DOHH2 (cell line): Measurements from ENCODE around the gene RAMP1.

Experiments used
- H3F3A ChIP-seq: fragments of 200-600 bp; sonication (generic), shearing (Covaris generic); 2 replicates; pipeline ENCODE4 v1.6.0; 2016; ENCODE audit warnings: antibody characterized with exemption, mild to moderate bottlenecking; ENCODE audit not compliant: control insufficient read depth, insufficient read depth
- H3K27ac ChIP-seq: fragments of 200-600 bp; sonication (generic); 2 replicates; pipeline ENCODE4 v1.5.1; 2014; ENCODE audit warnings: low read depth, mild to moderate bottlenecking, low read length, moderate library complexity
- H3K27me3 ChIP-seq: fragments of 200-600 bp; sonication (generic); 2 replicates; pipeline ENCODE4 v1.6.1; 2014; ENCODE audit warnings: mild to moderate bottlenecking, low read length, mixed read lengths; ENCODE audit not compliant: control insufficient read depth
- H3K36me3 ChIP-seq: fragments of 200-600 bp; sonication (generic); 2 replicates; pipeline ENCODE4 v1.6.1; 2014; ENCODE audit warnings: mild to moderate bottlenecking, low read length, moderate library complexity, mixed read lengths; ENCODE audit not compliant: control insufficient read depth
- H3K4me1 ChIP-seq: fragments of 200-600 bp; sonication (generic); 2 replicates; pipeline ENCODE4 v1.6.1; 2014; ENCODE audit warnings: mild to moderate bottlenecking, low read length, mixed read lengths; ENCODE audit not compliant: control insufficient read depth
- H3K4me2 ChIP-seq: fragments of 200-600 bp; sonication (generic); 2 replicates; pipeline ENCODE4 v1.6.0; 2014; ENCODE audit warnings: mild to moderate bottlenecking, low read length, moderate library complexity
- H3K4me3 ChIP-seq: fragments of 200-600 bp; sonication (generic); 2 replicates; pipeline ENCODE4 v1.5.1; 2014; ENCODE audit warnings: mild to moderate bottlenecking, low read length, mixed read lengths
- H3K79me2 ChIP-seq: fragments of 200-600 bp; sonication (generic); 2 replicates; pipeline ENCODE4 v1.6.1; 2014; ENCODE audit warnings: mild to moderate bottlenecking, low read length, mixed read lengths; ENCODE audit not compliant: control insufficient read depth
- H3K9me2 ChIP-seq: fragments of 200-600 bp; sonication (generic); replicated peaks from 2 replicates; pipeline ENCODE4 v1.6.1; 2014; ENCODE audit warnings: mild to moderate bottlenecking, low read length, mixed read lengths; ENCODE audit not compliant: control insufficient read depth
- H3K9me3 ChIP-seq: fragments of 200-600 bp; sonication (generic); 2 replicates; pipeline ENCODE4 v1.6.1; 2014; ENCODE audit warnings: antibody characterized with exemption, low read length, mixed read lengths; ENCODE audit not compliant: control insufficient read depth, insufficient read depth
- H4K20me1 ChIP-seq: fragments of 200-600 bp; sonication (generic); 2 replicates; pipeline ENCODE4 v1.6.0; 2014; ENCODE audit warnings: low read depth, mild to moderate bottlenecking, antibody characterized with exemption, low read length, moderate library complexity; ENCODE audit not compliant: control insufficient read depth, insufficient read depth
- CTCF ChIP-seq: fragments of 200-600 bp; sonication (generic); IDR thresholded peaks from one replicate; pipeline ENCODE4 v1.5.1; 2014; ENCODE audit warnings: antibody characterized with exemption, mild to moderate bottlenecking, low read depth, low read length; ENCODE audit not compliant: poor library complexity, severe bottlenecking
- EZH2phosphoT487 ChIP-seq: fragments of 200-600 bp; sonication (generic); IDR thresholded peaks from 2 replicates; pipeline ENCODE4 v1.6.1; 2017; ENCODE audit warnings: borderline replicate concordance, mild to moderate bottlenecking, antibody characterized with exemption, low read length, moderate library complexity, mixed read lengths

Gene RAMP1

GRCh38 chr2:237874585-237875161, 15.2 kb downstream of the RAMP1 start:
- Histone ChIP-seq H3K4me3 (no peak overlapping the region), H3K4me2 (no peak overlapping the region), H3F3A (no peaks in the 10 kb centered on the region), H3K4me1 (peaks cover 22% of the 10 kb centered on the region), H3K36me3 (no peaks in the 10 kb centered on the region), H3K79me2 (no peaks in the 10 kb centered on the region), H4K20me1 (no peaks in the 10 kb centered on the region), H3K27ac (no peak overlapping the region), H3K9me3 (no peaks in the 10 kb centered on the region), H3K27me3 (no peaks in the 10 kb centered on the region; the same call in 1 of the 2 replicates), H3K9me2 (no peaks in the 10 kb centered on the region)
- TF ChIP-seq EZH2phosphoT487 (no peak), CTCF (no peak)

- Histone ChIP-seq H3K36me3 (no peaks in the 10 kb centered on the region), H4K20me1 (no peaks in the 10 kb centered on the region), H3K27ac (no peak overlapping the region), H3K9me2 (no peaks in the 10 kb centered on the region), H3K4me1 (peaks cover 22% of the 10 kb centered on the region), H3K4me3 (no peak overlapping the region), H3K9me3 (no peaks in the 10 kb centered on the region), H3K4me2 (no peak overlapping the region), H3F3A (no peaks in the 10 kb centered on the region), H3K79me2 (no peaks in the 10 kb centered on the region), H3K27me3 (no peaks in the 10 kb centered on the region; the same call in 1 of the 2 replicates)
- TF ChIP-seq CTCF (no peak), EZH2phosphoT487 (no peak)
These were observed 16.0 kb downstream of the RAMP1 start for GRCh38 chr2:237875256-237876060.

GRCh38 chr2:237876061-237876526, 16.7 kb downstream of the RAMP1 start:
- no peaks in the 10 kb centered on the region for H4K20me1 ChIP-seq
- no peak overlapping the region for H3K4me3 ChIP-seq
- no peak overlapping the region for H3K27ac ChIP-seq
- no peaks in the 10 kb centered on the region for H3K79me2 ChIP-seq
- no peak overlapping the region for H3K4me2 ChIP-seq
- H3K27me3 ChIP-seq = no peaks in the 10 kb centered on the region; the same call in 1 of the 2 replicates
- peaks cover 22% of the 10 kb centered on the region for H3K4me1 ChIP-seq
- no peaks in the 10 kb centered on the region for H3K9me3 ChIP-seq
- H3K36me3 ChIP-seq = no peaks in the 10 kb centered on the region
- H3F3A ChIP-seq = no peaks in the 10 kb centered on the region
- TF ChIP-seq EZH2phosphoT487 = no peak
- TF ChIP-seq CTCF = no peak
- H3K9me2 ChIP-seq = no peaks in the 10 kb centered on the region
